HL-60/S4 (cell line): ENCODE results near the gene PDZD4.

ENCODE experiments used
- in situ Hi-C: fragments of 300-500 bp; cut with MboI; formaldehyde crosslinking; loops from 2 replicates; pipeline ENCODE4 v1.14.3; 2022; ENCODE audit warnings: low sequenced_read_pairs

PDZD4 gene

GRCh38 chrX:153829799-153830639 lies at the start of gene PDZD4:
PDZD4 (minus strand) TSS chrX:153830544; CDS start chrX:153830298, 246 bp downstream.
- in situ Hi-C loops = no loop called here

- in situ Hi-C loops = no loop called here
These were observed 49.5 kb upstream of the PDZD4 start for GRCh38 chrX:153879741-153880439.

DNA sequence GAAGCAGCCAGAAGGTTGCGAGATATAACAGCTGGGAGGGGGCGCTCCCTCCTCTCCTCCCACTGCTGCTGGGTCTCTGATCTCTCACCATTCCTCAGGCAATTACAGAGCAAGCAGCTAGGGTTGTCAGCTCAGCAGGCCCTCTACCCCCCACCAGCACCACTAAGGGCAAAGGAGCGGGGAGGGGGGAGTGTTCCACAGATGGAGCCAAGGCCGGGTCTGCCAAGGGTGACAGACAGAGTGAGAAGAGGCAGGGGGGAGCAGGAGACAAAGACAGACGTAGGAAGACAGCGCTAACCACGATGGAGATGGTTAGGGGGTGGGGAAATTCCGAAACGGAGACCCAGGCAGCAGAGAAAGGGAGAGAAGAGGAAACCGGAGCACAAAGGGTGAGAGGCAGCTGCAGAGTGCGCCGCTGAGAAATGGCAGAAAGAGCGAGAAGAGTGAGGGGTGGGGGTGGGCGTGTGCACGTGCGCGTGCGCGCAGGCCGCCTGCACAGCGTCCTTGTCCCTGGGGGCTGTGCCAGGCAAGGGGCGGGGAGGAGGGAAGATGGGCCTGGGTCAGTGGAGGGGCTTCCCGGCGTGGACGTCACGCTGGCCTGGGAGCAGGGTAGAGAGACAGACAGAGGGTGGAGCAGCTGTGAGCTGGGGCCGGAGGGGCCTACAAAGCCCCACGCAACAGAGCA lies 48.8 kb upstream of the PDZD4 start:
- in situ Hi-C loops = no loop called here

DNA sequence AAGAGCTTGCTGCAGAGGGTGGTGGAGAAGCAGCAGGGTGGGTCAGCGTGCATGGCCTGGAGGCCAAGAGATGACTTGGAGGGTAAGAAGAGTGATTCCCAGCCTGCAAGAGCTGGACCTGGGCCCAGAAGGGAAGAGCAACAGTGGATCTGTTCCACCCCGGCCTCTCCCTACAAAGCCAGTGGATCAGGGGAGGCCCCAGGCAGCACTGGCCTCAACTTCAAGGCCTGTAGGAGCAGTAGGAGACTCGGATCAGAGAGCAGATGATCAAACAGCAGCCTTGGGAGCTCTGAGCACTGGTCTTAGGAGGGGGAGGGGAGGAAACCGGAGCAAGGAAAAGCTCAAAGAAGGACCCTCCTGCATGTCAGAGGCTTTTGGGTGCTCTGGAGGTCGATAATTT lies 48.0 kb upstream of the PDZD4 start:
- in situ Hi-C loops = no loop called here

GRCh38 chrX:153877571-153878261 lies 47.4 kb upstream of the PDZD4 start:
- in situ Hi-C loops = no loop called here

DNA sequence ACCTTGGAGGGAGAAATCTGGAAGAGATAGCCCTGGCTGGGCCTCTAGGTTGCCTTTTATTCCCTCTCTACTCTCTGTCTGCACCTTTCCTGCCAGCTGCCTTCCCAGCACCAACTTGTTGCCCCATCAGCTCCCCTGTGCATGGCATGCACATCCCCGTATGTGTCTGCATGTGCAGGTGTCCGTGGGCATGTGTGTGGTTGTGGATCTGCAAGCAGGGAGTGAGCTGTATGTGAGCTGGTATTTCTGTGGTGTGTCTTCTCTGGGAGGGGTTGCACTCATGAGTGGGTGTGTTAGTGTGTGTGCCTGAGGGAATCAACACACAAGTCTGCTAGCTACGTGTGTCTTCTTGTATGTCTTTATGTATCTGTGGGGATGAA lies 45.8 kb upstream of the PDZD4 start:
- in situ Hi-C loops = no loop called here

DNA sequence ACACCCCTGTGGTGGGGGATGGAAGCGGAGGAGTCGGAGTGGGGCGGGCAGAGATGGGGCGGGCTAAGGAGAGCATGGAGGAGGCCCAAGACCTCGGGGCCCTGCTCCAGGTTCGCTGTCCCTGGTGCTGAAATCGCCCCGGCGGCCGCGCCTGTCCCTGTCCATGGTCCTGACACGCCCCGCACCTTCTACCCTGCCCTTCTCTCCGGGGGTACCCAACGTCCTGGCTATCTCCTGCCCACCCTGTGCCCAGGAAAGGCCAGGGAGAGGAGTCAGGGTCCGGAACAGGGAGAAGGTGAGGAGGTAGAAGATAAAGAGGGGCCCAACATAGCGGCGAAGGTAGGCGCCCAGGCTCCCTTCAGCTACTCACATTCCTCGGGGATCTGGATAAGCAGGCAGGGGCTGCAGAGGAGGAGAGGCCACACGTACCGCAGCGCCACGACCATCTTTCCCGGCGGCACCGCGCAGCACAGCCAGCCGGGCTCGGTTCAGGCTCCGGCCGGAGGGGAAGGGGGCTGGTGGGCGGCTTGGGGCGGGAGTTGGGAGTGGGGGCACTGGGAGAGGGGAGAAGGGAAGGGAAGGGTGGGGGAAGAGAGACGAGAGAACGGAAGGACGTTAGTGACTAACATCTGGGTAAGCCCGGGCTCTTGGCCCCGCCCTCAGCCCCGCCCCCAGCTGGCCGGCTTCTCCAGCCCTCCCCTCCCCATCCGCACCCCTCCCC lies 45.2 kb upstream of the PDZD4 start:
- in situ Hi-C loops = no loop called here

DNA sequence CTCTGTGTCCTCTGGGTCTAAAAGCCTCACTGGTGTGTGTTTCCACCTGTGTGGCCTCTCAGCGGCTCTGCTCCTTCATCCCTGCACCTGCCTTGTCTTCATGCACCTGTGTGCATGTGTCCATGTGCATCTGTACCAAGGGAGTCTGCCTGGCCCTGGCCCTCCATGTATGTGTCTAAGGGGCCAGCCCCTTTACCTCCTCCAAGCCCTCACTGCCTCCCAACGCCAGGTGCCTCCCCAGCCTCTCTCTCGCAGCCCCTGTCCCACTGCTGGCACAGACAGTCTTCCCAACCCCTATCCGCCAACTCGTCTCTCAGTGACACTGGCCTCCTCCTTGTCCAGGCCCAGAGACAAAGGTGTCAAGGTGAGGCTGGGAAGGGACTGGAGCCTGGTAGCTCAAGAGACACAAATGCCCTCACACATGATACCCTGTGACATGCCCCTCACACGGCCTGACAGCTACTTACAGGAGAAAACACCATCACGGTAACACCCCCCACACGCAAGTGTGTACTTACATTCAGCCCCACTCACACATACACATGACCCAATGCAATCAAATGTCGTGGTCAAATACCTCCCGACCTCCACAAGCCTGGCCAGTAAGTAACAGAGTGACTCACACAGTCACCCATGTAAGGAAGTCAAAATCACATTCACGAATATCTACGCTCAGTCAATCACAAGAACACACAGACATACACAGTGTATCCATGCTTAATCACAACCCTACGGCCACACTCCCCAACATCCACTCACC lies 44.2 kb upstream of the PDZD4 start:
- in situ Hi-C loops = no loop called here

DNA sequence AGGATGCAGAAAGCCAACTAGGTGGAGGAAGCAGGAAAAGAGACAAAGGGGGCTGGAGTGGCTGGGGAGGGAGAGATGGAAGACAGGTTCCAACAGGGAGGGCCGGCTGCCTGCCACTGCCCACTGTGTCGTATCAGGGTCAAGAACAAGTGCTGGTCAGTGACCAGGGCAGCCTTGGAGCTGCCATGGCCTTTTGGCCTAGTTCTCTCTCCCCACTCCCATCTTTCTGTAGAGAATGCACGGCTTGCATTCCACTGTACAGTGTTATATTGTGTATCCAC lies 43.7 kb upstream of the PDZD4 start:
- in situ Hi-C loops = no loop called here

- in situ Hi-C loops = no loop called here
These were observed 43.1 kb upstream of the PDZD4 start for GRCh38 chrX:153873282-153874084.

- in situ Hi-C loops = no loop called here
These were observed 41.9 kb upstream of the PDZD4 start for GRCh38 chrX:153871946-153872878.

- in situ Hi-C loops = no loop called here
These were observed 41.1 kb upstream of the PDZD4 start for GRCh38 chrX:153871451-153871850.

- in situ Hi-C loops = no loop called here
These were observed 40.5 kb upstream of the PDZD4 start for GRCh38 chrX:153870791-153871360.

- in situ Hi-C loops = no loop called here
These were observed 39.9 kb upstream of the PDZD4 start for GRCh38 chrX:153870288-153870690.

GRCh38 chrX:153869473-153870287 lies 39.3 kb upstream of the PDZD4 start:
- in situ Hi-C loops = no loop called here

DNA sequence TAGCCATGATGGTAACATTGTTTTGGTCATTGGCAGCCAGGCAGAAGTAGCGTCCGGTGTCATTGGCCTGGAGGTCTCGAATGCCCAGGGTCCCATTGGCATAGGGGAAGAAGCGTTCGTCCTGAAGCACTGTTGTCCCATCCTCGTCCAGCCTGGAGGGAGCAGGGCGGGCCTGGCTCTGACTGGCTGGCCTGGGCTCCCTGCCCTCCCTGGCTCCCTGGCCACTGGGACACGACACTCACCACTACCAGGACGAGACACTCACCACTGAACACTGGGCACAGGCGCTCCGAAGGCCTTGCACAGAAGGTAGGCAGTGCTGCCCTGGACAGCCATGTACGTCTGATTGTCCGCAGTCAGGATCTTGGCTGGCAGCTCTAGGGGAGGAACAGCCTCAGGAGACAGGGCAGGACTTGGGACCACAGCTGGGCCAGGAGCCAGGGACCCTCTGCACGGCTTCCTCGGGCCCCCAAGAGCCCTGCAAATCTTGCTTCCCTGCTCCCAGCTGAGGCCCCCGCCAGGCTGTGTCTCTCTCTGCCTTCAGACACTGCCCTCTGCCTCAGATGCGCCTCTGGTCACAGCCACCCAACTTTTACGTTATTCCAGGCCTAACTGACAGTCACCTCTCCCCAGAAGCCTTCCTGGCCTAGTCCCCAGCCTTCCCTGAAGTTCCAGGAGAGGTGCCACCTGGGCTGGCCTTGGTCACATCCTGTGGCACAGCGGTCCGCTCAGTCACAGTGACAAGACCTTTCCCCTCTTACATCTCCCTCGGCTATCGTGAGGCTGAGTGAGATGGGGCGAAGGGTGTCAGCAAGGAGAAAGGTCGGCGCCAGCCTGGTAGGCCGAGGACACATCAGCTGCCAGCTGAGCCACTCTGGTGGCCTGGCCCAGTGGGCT lies 38.5 kb upstream of the PDZD4 start:
- in situ Hi-C loops = no loop called here
